EH (cell line): ENCODE data around the gene SMARCAL1.
"Not testable (repeated sequence)": the region's sequence is repeated elsewhere in the genome, so short reads cannot be mapped to it uniquely, and the experiment has no call there.

Source experiments
- DNase-seq: peaks from one replicate; pipeline ENCODE4 v3.0.0-alpha.2; 2015; ENCODE audit warnings: low read depth

SMARCAL1 gene

DNA sequence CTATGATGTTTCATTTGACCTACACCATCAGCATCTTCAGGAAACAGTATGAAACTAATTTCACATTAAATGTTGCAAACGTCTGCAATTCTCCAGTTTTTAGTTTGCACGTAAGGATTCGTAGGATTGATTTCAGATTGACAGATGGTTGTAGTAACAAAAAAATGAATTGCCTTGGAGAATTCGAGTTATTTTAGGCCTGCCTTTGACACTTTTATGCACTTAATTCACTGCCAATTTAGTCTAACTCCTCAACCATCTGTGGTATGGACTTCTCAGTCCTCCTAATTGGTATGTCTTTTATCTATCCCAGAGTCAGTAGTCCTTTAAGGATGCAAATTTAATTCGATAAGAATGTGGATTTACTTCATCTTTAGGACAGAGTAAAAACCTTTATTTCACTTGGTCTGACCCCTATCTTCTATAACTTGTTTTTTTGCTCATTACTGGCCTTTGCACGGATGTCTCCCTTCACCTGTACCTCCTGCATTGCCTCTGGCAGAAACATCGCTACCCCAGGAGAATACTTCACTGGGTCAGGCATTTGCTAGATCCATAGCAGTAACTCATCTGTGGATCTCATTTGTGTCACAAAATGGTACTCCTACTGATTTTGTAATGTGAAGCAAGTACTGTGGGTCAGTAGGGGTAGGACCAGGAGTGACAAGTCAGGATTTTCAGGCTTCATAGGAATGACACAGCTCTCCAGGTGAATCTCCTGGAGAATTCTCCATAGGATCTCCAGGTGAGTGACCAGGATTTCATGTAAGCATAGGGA is 90.3 kb downstream of the SMARCAL1 start:
- peak; percentile 32 for DNase-seq

DNA sequence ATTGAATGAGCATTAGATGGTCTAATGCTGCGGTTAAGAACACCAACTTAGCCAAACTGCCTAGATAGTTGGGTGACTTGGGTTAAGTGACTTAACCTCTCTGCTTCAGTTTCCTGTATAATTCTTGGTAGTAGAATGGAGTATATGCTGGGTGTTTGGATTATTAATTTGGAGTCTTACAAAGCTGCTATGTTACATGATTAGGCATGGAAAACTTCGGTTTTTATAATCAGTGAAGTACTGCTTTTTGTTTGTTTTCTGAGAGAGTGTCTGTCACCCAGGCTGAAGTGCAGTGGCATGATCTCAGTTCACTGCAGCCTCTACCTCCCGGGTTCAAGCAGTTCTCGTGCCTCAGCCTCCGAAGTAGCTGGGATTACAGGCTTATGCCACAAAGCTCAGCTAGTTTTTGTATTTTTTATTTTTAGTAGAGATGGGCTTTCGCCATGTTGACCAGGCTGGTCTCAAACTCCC is 90.9 kb downstream of the SMARCAL1 start:
- DNase-seq, result no peak

DNA sequence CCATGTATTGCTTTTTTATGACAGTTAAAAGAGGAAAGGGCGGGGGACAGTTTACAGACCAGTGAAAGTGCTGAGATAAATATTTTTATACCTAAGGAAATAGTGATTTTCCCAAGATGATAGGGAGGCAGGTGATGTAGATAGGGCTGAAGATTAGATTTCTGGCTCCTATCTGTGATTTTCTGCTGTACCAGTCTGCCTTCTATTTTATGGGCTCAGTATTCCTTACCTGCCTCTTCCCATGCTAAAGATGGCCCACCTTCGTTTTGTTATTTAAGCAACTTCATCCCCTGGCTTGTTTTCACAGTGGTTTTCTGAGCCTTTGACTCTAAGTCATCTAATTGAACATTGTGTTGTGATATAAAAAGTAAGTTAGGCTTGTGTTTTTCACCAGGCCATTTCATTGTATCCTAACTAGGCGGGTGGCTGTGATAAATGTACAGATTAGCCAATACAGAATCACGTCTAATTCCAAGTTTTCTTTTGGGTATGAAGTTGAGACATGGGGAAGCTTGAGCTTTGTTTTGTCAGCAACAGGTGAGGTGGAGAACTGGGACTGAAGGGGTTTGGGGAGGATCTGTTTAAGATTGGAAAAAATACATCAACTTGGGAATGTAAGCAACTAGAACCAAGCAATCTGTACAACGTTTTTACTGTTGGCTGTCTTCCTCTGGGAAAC is 91.6 kb downstream of the SMARCAL1 start:
- DNase-seq, result no peak

DNA sequence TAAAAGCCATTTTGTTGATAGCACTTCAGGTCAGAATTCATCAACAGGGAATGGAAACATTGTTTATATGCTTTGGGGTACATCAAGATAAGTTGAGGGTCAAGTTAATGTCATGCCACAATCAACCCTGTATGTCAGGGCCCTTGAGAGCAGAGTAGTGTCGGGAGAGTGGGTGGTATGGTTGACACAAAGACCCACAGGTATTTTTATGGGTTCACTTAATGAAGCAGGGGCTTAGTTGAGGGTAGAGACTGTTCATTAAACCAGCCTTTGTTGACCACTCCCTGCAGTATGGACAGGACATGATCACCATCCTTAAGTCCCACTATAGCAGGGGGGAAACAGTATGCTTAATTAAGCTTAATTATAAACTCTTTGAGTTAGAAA is 92.1 kb downstream of the SMARCAL1 start:
- no peak for DNase-seq

DNA sequence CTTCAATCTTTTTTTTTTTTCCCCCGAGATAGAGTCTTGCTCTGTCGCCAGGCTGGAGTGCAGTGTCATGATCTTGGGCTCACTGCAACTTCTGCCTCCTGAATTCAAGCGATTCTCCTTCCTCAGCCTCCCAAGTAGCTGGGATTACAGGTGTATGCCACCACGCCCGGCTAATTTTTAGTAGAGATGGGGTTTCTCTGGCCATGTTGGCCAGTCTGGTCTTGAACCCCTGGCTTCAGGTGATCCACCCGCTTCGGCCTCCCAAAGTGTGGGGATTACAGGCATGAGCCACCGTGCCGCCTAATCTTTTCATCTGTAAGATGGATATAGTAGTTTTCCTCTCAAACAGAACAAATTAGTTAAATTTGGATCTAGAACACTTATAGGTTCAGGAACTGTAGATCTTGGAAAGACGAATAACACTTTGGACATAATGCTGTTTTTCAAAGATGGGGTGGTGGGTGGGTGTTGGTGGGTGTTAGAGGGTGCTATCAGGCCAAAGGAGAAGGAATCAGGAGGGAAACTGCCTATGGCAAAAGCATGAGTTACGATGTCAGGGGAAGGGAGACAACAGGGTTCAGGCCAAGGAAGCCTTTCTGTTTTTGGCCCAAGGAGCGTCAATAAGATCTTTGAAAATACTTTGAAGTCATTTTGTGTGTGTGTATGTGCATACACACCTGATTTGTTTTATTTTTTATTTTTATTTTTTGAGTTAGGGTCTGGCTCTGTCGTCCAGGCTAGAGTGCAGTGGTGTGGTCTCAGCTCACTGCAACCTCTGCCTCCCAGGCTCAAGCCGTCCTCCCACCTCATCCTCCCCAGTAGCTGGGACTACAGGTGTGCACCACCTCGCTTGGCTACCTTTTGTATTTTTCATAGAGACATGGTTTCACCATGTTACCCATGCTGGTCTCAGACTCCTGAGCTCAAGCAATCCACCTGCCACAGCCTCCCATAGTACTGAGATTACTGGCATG is 93.1 kb downstream of the SMARCAL1 start:
- DNase-seq, result no peak

DNA sequence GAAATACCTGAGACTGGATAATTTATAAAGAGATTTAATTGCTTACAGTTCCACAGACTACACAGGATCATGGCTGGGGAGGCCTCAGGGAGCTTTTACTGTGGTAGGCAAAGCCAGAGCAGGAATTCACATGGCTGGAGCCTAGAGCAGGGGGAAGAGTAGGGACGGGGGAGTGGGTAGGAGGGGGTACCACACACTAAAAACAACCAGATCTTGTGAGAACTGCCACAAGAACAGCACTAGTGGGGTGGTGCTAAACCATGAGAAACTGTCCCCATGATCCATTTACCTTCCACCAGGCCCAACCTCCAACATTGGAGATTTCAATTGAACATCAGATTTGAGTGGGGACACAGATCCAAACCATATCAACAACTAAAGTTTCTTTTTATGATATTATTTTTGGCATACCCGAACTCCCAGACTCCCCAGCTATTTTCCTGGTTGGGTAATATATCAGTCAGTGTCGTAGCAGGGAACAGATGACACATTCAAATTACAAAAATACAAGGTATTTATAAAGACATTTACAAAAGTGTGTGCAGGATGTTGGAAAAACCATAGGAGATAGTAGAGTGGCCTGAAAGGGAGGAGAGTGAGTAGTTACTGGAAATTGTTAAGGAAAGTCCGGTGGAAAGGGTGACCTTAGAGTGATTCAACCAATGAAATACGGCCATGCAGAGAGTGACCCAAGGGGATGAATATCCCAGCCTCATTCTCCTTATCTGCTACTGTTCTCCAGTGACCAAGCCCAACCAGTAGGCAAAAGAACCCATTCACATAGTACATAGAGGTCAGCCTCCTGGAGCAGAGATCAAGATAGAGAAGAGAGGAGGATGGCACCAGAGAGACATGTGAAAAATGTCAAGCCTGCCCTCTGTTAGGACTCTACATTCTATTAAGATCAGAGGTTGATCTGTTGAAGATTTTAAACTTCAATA is 95.2 kb downstream of the SMARCAL1 start:
- DNase-seq, result no peak

DNA sequence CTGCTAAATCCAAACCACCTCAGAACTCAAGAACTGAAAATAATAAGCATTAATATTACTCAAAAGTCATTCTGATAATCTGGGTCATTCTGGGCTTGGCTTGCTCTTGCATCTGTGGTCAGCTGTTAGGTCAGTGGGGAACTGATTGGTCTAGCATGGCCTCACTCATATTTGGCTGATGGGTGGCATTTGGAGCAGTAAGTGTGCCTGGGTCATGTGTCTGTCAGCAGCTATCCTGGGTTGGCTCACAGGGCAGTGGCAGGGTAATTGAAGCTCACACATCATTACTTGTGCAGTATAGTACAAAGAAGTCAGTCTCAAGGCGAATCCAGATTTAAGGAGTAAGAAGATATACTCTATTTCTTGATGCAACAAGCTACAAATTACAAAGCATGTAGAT is 95.9 kb downstream of the SMARCAL1 start:
- no peak for DNase-seq

DNA sequence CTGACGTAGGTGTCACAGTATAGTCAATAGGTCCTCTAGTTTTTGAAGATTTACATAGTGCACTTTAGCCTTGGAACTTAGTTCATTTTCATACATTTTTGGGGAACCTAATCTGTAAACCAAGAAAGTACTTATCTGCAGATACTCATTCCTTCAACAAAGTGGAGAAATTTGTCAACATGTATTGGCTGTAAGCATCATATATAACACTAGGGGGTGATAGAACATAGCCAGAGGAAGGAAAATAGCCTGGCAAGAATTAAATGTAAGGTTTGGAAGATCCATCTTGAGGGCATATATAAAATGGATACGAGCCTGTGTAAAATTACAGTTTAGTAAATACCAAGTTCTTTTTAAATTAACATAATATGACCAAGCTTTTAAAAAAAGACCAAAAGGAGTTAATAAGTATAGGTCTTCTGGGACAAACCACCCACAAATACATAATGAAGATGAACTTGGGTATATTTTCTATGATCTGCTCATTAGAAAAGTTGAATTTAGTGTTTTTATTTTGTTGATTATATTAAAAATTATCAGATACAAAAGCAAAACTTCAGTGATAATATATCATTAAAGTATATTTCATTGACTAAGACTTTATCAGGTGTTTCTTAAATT is 104.6 kb downstream of the SMARCAL1 start:
- peak; percentile 62 for DNase-seq

DNA sequence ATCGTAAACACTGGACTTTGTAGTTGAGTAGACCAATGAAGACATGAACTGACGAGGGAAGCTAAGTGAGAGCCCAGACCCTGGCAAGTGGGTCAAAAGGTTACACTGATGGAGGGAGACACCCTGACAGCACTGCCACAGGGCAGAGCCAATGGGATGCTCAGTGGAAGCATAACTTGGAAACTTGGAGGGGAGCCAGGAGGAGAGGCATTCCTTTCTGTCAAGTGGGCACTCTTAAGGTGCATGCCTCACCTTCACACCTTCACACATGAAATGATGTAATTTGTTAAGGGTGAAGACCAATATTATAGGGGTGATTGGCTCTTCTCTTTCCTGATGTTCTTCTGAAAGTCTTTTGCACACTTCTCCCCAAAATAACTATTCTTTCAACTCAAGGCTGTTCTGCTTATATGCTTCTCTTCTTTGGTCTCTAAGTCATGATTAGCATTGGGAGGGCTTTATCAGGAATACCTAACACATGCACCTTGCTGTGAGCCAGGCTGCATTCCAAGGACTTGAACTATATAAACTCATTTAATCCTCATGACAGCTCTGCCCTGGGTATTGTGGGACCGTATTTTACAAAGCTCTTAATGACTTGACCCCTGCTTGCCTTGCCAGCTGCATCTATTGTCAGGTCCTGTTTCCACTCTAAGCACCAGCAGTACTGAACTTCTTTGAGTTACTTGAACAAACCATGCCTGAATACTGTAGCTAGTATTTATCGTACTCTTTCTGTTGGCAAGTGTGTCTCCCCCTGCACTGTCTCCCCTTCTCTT is 105.4 kb downstream of the SMARCAL1 start:
- DNase-seq, result no peak

DNA sequence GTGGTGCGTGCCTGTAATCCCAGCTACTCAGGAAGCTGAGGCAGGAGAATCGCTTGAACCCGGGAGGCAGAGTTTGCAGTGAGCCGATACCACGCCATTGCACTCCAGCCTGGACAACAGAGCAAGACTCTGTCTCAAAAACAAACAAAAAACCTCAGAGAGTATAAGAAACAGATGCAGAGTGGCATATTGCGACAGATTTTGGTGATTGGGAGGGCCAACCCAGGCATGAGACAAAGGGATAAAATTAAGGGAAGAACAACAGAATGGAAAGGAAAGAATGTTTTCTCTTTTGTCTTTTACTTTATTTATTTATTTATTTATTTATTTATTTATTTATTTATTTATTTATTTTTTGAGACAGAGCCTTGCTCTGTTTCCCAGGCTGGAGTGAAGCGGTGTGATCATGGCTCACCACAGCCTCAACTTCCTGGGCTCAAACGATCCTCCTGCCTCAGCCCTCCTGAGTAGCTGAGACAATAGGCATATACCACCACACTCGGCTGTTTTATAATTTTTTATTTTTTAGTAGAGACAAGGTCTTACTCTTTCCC is 106.4 kb downstream of the SMARCAL1 start:
- not testable (repeated sequence) for DNase-seq

DNA sequence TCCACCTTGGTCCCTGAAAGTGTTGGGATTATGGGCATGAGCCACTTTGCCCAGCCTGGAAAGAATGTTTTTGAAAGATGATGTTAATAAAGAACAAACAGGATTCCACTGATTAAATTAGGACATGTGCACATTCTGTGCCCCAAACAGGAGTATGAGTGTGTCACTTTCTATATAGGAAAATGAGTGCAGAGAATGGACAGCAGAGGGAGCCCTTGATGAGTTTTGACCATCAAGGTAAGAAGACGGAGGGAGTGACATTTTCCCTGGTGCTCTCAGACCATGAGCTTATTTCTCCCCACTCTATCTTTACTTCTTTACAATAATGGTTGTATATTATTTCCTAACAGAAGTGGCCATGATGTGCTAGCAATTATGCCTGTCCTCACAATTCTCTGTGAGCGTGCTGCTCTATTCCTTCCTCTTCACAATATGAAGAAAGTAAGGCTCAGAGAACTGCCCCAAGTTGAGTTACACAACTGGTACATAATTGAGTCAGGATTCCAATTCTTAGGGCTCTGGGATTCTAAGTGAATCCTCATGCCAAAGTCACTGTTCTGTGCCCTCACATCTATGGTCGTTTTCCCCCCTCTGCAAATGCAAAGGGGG is 107.0 kb downstream of the SMARCAL1 start:
- DNase-seq, result peak; percentile 85

DNA sequence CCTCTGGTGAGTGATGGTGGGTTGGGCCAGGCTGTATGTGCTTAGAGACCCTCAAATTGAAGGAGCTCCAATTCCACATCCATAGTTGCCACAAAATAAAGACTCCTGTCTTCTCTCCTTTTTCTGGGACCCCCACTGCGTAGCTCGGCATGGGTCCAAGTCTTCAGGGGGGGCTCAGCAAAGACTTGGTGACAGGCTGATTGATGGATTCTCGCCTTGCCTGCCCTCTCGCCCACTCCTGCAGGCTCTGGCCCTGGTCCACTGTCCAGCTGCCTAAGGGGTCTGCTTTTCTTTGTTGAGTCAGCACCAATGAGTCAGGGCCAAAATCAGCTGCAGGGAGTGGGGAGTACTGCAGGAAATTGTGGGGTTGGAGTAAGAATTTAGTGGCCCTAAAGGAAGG is 107.8 kb downstream of the SMARCAL1 start:
- DNase-seq, result peak; percentile 46

DNA sequence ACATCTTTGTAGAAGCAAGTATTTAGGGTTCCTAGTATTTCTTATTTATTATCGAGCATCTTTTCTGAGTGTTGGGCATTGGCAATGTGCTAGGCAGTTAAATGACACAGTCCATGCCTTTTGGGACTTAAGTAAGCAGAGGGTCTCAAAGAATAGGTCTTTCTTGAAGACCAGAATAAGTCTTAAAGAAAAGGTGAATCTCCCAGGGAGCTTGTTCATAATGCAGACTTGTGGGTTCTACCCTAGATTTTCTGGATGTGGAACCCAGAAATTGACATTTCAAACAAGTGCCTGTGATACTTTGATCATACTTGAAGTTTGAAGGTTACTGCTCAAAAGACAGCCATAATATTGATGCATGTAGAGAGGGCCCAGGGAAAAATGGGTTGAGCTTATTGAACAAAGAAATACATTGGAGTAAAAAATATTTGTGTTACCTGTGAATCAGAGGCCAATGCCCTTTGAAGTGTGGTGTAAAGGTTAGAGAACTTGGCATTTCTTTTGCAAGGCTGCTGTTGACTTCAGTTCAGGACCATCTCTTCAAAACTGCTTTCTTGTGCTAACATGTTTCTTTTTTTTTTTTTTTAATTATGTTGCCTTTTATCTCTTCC is 110.7 kb downstream of the SMARCAL1 start:
- no peak for DNase-seq

DNA sequence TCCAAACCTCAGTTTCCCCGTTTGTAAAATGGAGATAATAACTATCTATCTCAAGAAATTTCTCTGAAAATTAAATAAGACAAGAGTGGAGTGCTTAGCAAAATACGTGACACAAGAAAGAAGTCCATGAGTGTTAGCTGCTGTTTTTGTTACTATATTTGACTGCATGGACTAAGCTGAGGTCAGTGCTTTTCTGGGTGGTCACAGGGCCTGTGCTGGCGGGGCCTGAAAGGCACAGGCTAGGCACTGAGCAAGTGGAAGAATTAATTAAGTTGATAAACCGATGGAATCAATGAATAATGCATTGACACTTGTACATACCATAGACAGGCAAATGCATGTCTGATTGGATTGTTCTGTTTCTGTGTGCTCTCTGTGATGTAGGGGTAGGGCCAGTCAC is 113.7 kb downstream of the SMARCAL1 start:
- DNase-seq, result no peak

DNA sequence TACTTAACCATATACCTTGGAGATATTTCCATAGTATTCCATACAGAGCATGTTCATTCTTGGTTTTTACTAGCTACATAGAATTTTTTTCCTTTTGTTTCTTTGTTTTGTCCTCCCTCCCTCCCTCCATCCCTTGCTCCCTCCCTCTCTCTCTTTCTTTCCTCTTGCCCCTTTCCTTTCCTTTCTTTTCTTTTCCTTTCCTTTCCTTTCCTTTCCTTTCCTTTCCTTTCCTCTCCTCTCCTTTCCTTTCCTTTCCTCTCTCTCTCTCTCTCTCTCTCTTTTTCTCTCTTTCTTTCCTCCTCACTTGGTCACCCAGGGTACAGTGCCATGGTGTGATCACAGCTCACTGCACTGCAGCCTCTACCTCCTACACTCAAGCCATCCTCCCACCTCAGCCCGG is 114.7 kb downstream of the SMARCAL1 start:
- DNase-seq, result no peak

DNA sequence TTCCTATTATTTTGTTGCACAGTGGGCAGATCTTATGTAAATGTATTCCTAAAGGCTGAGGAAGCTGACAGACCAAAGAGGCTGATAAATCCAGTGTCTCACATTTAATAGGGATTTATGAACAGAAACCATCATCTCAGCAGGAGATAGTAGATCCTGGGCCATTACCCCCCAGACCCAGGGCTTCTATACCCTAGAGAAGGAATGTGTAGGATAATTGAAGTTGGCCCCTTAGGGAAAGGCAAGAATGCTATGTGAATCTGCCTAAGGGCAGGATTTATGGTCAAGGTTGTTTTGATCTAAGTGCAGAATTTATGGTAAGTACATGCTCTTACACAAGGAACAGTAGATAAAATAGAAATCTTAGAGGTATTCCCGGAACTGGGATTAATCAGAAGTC is 115.3 kb downstream of the SMARCAL1 start:
- no peak for DNase-seq

DNA sequence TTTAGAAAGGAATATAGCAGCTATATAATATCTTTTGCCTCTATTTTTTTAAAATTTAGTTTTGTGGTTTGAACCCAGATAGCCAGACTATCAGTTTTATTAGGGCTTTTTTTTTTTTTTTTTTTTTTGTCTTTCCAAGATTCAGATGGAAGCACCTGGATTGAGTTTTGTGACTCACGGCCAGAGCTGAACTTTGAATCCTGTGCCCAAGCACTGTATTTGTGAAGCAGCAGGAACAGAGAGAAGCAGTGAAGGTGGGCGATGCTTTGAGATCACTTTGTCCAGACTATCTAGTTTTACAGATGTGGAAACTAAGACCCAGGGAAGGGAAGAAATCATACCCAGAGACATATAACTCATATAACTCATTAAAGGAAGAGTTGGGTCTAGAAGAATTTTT is 120.3 kb downstream of the SMARCAL1 start:
- no peak for DNase-seq
